ENCODE results near the gene CAPN14.

CAPN14 gene

DNA sequence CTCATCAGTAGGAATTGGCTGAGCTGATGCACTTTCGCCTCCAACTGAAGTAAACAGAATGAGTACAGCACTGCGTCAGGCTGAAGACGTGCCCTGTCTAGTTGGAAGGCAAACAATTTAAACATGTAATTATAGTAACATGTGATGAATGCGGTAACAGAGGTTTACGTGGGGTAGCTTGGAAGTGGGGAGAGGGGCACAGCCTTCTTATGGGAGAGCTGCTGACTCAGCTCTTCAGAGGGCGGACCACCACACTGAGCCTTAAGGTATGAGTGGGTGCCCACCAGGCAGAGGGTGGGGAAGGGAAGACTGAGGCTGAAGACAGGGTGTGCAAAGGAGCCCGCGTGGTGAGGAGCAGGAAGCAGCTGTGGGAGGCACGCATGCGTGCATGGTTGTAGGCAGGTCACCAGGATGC is 10.4 kb upstream of the CAPN14 start:
- no peak for TF ChIP-seq EGR2 (tag by site-specific recombination; IDR thresholded peaks at IDR 0.05; ENCODE audit: low read depth)
- no peak for TF ChIP-seq OSR2 (tag by site-specific recombination; IDR thresholded peaks at IDR 0.05)
- TF ChIP-seq, protein P1, sequence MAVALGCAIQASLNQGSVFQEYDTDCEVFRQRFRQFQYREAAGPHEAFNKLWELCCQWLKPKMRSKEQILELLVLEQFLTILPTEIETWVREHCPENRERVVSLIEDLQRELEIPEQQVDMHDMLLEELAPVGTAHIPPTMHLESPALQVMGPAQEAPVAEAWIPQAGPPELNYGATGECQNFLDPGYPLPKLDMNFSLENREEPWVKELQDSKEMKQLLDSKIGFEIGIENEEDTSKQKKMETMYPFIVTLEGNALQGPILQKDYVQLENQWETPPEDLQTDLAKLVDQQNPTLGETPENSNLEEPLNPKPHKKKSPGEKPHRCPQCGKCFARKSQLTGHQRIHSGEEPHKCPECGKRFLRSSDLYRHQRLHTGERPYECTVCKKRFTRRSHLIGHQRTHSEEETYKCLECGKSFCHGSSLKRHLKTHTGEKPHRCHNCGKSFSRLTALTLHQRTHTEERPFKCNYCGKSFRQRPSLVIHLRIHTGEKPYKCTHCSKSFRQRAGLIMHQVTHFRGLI (tag by site-specific recombination; IDR thresholded peaks at IDR 0.05), result no peak
- TF ChIP-seq ZBTB17 (tag by site-specific recombination; IDR thresholded peaks at IDR 0.05), result no peak
- TF ChIP-seq ZNF16 (tag by site-specific recombination; IDR thresholded peaks at IDR 0.05; ENCODE audit: low read depth), result no peak
- ChIA-PET CTCF (interaction anchor here (0.5 to 1.2 kb wide), 4 partner anchors 58 to 193 kb away, joined by 3 to 4 read pairs (median 3); no protein-coding TSS in a partner anchor), POLR2A (no interaction called here)
- H3K4me1 ChIP-seq (ENCODE audit: control insufficient read depth, insufficient read depth, low read length), result no peaks in the 10 kb centered on the region
- no peaks in the 10 kb centered on the region for H3K36me3 ChIP-seq (ENCODE audit: control insufficient read depth in 2 of 2, insufficient read depth in 1 of 2, low read length in 2 of 2)
- H3K4me3 ChIP-seq (ENCODE audit: low read depth, low read length), result no peak overlapping the region
- no peaks in the 10 kb centered on the region for H3K9me3 ChIP-seq (ENCODE audit: control insufficient read depth, insufficient read depth, low read depth, low read length)
- H3K27ac ChIP-seq (ENCODE audit: extremely low read depth, low read depth, low read length), result no peak overlapping the region

DNA sequence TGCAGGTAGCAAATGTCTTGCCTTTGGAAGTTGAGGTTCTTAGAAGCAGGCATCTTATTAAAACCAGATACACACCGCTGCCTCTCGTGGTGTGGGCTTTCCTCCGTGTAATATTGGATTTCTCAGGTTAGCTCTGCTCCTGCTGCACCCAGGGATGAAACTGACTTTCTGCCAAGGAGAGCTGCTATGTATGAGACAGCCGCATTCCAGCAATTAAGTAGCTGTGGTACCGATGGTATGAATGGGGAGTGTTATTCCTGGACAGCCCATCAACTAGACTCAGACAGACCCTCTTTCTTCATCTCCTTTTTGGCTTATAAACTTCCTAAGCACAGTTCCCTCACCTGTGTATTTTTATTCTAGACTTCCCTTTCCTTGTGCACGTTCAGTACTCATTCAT is 9.8 kb upstream of the CAPN14 start:
- H3K9me3 ChIP-seq (ENCODE audit: control insufficient read depth, insufficient read depth, low read depth, low read length), result no peaks in the 10 kb centered on the region
- ChIA-PET POLR2A (no interaction called here), CTCF (interaction anchor here (1.2 kb wide), 1 partner anchor 57 kb away, joined by 4 read pairs; no protein-coding TSS in a partner anchor)
- no peak for TF ChIP-seq YY2 (tag by site-specific recombination; IDR thresholded peaks at IDR 0.05)
- no peak for TF ChIP-seq ZNF19 (tag by site-specific recombination; IDR thresholded peaks at IDR 0.05; ENCODE audit: low read depth)
- TF ChIP-seq, protein P2, sequence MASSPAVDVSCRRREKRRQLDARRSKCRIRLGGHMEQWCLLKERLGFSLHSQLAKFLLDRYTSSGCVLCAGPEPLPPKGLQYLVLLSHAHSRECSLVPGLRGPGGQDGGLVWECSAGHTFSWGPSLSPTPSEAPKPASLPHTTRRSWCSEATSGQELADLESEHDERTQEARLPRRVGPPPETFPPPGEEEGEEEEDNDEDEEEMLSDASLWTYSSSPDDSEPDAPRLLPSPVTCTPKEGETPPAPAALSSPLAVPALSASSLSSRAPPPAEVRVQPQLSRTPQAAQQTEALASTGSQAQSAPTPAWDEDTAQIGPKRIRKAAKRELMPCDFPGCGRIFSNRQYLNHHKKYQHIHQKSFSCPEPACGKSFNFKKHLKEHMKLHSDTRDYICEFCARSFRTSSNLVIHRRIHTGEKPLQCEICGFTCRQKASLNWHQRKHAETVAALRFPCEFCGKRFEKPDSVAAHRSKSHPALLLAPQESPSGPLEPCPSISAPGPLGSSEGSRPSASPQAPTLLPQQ (tag by site-specific recombination; IDR thresholded peaks at IDR 0.05), result no peak
- TF ChIP-seq ZNF558 (tag by site-specific recombination; IDR thresholded peaks at IDR 0.05), result no peak
- no peak for TF ChIP-seq OSR2 (tag by site-specific recombination; IDR thresholded peaks at IDR 0.05)
- TF ChIP-seq, protein P3, sequence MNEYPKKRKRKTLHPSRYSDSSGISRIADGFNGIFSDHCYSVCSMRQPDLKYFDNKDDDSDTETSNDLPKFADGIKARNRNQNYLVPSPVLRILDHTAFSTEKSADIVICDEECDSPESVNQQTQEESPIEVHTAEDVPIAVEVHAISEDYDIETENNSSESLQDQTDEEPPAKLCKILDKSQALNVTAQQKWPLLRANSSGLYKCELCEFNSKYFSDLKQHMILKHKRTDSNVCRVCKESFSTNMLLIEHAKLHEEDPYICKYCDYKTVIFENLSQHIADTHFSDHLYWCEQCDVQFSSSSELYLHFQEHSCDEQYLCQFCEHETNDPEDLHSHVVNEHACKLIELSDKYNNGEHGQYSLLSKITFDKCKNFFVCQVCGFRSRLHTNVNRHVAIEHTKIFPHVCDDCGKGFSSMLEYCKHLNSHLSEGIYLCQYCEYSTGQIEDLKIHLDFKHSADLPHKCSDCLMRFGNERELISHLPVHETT (tag by site-specific recombination; IDR thresholded peaks at IDR 0.05), result no peak
- TF ChIP-seq ZNF530 (tag by site-specific recombination; IDR thresholded peaks at IDR 0.05; ENCODE audit: low read depth), result no peak
- TF ChIP-seq, protein P4, sequence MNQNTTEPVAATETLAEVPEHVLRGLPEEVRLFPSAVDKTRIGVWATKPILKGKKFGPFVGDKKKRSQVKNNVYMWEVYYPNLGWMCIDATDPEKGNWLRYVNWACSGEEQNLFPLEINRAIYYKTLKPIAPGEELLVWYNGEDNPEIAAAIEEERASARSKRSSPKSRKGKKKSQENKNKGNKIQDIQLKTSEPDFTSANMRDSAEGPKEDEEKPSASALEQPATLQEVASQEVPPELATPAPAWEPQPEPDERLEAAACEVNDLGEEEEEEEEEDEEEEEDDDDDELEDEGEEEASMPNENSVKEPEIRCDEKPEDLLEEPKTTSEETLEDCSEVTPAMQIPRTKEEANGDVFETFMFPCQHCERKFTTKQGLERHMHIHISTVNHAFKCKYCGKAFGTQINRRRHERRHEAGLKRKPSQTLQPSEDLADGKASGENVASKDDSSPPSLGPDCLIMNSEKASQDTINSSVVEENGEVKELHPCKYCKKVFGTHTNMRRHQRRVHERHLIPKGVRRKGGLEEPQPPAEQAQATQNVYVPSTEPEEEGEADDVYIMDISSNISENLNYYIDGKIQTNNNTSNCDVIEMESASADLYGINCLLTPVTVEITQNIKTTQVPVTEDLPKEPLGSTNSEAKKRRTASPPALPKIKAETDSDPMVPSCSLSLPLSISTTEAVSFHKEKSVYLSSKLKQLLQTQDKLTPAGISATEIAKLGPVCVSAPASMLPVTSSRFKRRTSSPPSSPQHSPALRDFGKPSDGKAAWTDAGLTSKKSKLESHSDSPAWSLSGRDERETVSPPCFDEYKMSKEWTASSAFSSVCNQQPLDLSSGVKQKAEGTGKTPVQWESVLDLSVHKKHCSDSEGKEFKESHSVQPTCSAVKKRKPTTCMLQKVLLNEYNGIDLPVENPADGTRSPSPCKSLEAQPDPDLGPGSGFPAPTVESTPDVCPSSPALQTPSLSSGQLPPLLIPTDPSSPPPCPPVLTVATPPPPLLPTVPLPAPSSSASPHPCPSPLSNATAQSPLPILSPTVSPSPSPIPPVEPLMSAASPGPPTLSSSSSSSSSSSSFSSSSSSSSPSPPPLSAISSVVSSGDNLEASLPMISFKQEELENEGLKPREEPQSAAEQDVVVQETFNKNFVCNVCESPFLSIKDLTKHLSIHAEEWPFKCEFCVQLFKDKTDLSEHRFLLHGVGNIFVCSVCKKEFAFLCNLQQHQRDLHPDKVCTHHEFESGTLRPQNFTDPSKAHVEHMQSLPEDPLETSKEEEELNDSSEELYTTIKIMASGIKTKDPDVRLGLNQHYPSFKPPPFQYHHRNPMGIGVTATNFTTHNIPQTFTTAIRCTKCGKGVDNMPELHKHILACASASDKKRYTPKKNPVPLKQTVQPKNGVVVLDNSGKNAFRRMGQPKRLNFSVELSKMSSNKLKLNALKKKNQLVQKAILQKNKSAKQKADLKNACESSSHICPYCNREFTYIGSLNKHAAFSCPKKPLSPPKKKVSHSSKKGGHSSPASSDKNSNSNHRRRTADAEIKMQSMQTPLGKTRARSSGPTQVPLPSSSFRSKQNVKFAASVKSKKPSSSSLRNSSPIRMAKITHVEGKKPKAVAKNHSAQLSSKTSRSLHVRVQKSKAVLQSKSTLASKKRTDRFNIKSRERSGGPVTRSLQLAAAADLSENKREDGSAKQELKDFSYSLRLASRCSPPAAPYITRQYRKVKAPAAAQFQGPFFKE (tag by site-specific recombination; IDR thresholded peaks at IDR 0.05; ENCODE audit: borderline replicate concordance), result no peak
- TF ChIP-seq, protein P5, sequence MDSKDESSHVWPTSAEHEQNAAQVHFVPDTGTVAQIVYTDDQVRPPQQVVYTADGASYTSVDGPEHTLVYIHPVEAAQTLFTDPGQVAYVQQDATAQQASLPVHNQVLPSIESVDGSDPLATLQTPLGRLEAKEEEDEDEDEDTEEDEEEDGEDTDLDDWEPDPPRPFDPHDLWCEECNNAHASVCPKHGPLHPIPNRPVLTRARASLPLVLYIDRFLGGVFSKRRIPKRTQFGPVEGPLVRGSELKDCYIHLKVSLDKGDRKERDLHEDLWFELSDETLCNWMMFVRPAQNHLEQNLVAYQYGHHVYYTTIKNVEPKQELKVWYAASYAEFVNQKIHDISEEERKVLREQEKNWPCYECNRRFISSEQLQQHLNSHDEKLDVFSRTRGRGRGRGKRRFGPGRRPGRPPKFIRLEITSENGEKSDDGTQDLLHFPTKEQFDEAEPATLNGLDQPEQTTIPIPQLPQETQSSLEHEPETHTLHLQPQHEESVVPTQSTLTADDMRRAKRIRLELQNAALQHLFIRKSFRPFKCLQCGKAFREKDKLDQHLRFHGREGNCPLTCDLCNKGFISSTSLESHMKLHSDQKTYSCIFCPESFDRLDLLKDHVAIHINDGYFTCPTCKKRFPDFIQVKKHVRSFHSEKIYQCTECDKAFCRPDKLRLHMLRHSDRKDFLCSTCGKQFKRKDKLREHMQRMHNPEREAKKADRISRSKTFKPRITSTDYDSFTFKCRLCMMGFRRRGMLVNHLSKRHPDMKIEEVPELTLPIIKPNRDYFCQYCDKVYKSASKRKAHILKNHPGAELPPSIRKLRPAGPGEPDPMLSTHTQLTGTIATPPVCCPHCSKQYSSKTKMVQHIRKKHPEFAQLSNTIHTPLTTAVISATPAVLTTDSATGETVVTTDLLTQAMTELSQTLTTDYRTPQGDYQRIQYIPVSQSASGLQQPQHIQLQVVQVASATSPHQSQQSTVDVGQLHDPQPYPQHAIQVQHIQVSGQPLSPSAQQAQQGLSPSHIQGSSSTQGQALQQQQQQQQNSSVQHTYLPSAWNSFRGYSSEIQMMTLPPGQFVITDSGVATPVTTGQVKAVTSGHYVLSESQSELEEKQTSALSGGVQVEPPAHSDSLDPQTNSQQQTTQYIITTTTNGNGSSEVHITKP (tag by site-specific recombination; IDR thresholded peaks at IDR 0.05), result no peak
- TF ChIP-seq TCF7L2 (IDR thresholded peaks at IDR 0.05; ENCODE audit: borderline replicate concordance, low read depth, low read length), result no peak
- TF ChIP-seq HOXA7 (CRISPR knock-in tag; IDR thresholded peaks at IDR 0.05; ENCODE audit: borderline replicate concordance), result no peak
- no peak for TF ChIP-seq ZNF48 (tag by site-specific recombination; IDR thresholded peaks at IDR 0.05)
- no peak for TF ChIP-seq MYNN (tag by site-specific recombination; IDR thresholded peaks at IDR 0.05; ENCODE audit: borderline replicate concordance)
- TF ChIP-seq, protein P6, sequence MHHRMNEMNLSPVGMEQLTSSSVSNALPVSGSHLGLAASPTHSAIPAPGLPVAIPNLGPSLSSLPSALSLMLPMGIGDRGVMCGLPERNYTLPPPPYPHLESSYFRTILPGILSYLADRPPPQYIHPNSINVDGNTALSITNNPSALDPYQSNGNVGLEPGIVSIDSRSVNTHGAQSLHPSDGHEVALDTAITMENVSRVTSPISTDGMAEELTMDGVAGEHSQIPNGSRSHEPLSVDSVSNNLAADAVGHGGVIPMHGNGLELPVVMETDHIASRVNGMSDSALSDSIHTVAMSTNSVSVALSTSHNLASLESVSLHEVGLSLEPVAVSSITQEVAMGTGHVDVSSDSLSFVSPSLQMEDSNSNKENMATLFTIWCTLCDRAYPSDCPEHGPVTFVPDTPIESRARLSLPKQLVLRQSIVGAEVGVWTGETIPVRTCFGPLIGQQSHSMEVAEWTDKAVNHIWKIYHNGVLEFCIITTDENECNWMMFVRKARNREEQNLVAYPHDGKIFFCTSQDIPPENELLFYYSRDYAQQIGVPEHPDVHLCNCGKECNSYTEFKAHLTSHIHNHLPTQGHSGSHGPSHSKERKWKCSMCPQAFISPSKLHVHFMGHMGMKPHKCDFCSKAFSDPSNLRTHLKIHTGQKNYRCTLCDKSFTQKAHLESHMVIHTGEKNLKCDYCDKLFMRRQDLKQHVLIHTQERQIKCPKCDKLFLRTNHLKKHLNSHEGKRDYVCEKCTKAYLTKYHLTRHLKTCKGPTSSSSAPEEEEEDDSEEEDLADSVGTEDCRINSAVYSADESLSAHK (tag by site-specific recombination; IDR thresholded peaks at IDR 0.05), result no peak
- no peak overlapping the region for H3K27ac ChIP-seq (ENCODE audit: extremely low read depth, low read depth, low read length)
- H3K36me3 ChIP-seq (ENCODE audit: control insufficient read depth in 2 of 2, insufficient read depth in 1 of 2, low read length in 2 of 2), result no peaks in the 10 kb centered on the region
- H3K4me3 ChIP-seq (ENCODE audit: low read depth, low read length), result no peak overlapping the region
- H3K4me1 ChIP-seq (ENCODE audit: control insufficient read depth, insufficient read depth, low read length), result no peaks in the 10 kb centered on the region
